Liver (tissue), 9 donors: ENCODE measurements around the gene DUSP9. TPM values are rescaled to one million over a fixed set of nuclear protein-coding genes. Genes with fewer than 3 reads are reported as not detected.

Experiments used
- DNase-seq: peaks from one replicate; pipeline ENCODE4 v3.0.0-alpha.2; 2017; ENCODE audit warnings: low spot score
- H3K27ac ChIP-seq, 2 donors: one replicate each; pipeline ENCODE4 v1.7.0; 2013; ENCODE audit warnings: inconsistent platforms in 2 of 2, low read length in 2 of 2, control low read depth in 1 of 2, low read depth in 1 of 2, mild to moderate bottlenecking in 1 of 2
- H3K27me3 ChIP-seq, 4 donors: one replicate each; pipeline versions ENCODE4 v1.6.1 to v1.7.0; 2013; ENCODE audit warnings: low read length in 3 of 4, inconsistent platforms in 1 of 4, mild to moderate bottlenecking in 1 of 4, moderate library complexity in 1 of 4; ENCODE audit not compliant: control insufficient read depth in 4 of 4, insufficient read depth in 4 of 4
- H3K36me3 ChIP-seq, 4 donors: one replicate each; pipeline versions ENCODE4 v1.6.1 to v1.7.0; 2013; ENCODE audit warnings: low read length in 3 of 4, mild to moderate bottlenecking in 3 of 4, low read depth in 1 of 4, moderate library complexity in 1 of 4; ENCODE audit not compliant: control insufficient read depth in 4 of 4, insufficient read depth in 3 of 4
- H3K4me1 ChIP-seq, 4 donors: one replicate each; pipeline versions ENCODE4 v1.6.1 to v1.7.0; 2013; ENCODE audit warnings: low read length in 3 of 4, mild to moderate bottlenecking in 3 of 4, moderate library complexity in 1 of 4; ENCODE audit not compliant: control insufficient read depth in 4 of 4, insufficient read depth in 4 of 4
- H3K4me3 ChIP-seq, 3 donors: one replicate each; pipeline versions ENCODE4 v1.6.1 to v1.7.0; 2013; ENCODE audit warnings: low read length in 3 of 3, control low read depth in 1 of 3, low read depth in 1 of 3, mild to moderate bottlenecking in 1 of 3
- H3K9ac ChIP-seq, 2 donors: one replicate each; pipeline ENCODE4 v1.7.0; 2013; ENCODE audit warnings: low read length in 2 of 2, mild to moderate bottlenecking in 2 of 2, moderate library complexity in 2 of 2, control low read depth in 1 of 2, low read depth in 1 of 2
- H3K9me3 ChIP-seq, 4 donors: one replicate each; pipeline versions ENCODE4 v1.6.1 to v1.7.0; 2013; ENCODE audit warnings: low read length in 3 of 4; ENCODE audit not compliant: control insufficient read depth in 4 of 4
- EGR1 ChIP-seq, 2 donors: IDR thresholded peaks; 2 replicates each; pipeline ENCODE4 v1.6.1; 2016 to 2018; ENCODE audit warnings: antibody characterized with exemption in 2 of 2, low read depth in 2 of 2
- FOXA1 ChIP-seq: IDR thresholded peaks from 2 replicates; pipeline ENCODE4 v1.6.1; 2016; ENCODE audit warnings: antibody characterized with exemption
- FOXA2 ChIP-seq: IDR thresholded peaks from 2 replicates; pipeline ENCODE4 v1.6.1; 2016; ENCODE audit warnings: antibody characterized with exemption
- GABPA ChIP-seq, 2 donors: IDR thresholded peaks in 1 of 2; conservative IDR thresholded peaks in 1 of 2; 2 replicates each; pipeline ENCODE4 v1.6.1; 2016; ENCODE audit warnings: antibody characterized with exemption in 2 of 2, mild to moderate bottlenecking in 1 of 2, moderate library complexity in 1 of 2
- HNF4A ChIP-seq, 2 donors: conservative IDR thresholded peaks; 2 replicates each; pipeline ENCODE4 v1.6.1; 2016; ENCODE audit warnings: antibody characterized with exemption in 2 of 2, mild to moderate bottlenecking in 2 of 2
- HNF4G ChIP-seq: IDR thresholded peaks from 2 replicates; pipeline ENCODE4 v1.6.1; 2016; ENCODE audit warnings: antibody characterized with exemption
- JUND ChIP-seq, 2 donors: IDR thresholded peaks; 2 replicates each; pipeline ENCODE4 v1.6.1; 2016; ENCODE audit warnings: antibody characterized with exemption in 2 of 2
- NR2F2 ChIP-seq: IDR thresholded peaks from 2 replicates; pipeline ENCODE4 v1.6.1; 2016; ENCODE audit warnings: antibody characterized with exemption
- RAD21 ChIP-seq, 2 donors: IDR thresholded peaks; 2 replicates each; pipeline ENCODE4 v1.6.1; 2016; ENCODE audit warnings: antibody characterized with exemption in 2 of 2, mild to moderate bottlenecking in 2 of 2
- RXRA ChIP-seq, 2 donors: IDR thresholded peaks; 2 replicates each; pipeline ENCODE4 v1.6.1; 2017 to 2018; ENCODE audit warnings: antibody characterized with exemption in 2 of 2, mild to moderate bottlenecking in 1 of 2
- SP1 ChIP-seq: IDR thresholded peaks from 2 replicates; pipeline ENCODE4 v1.6.1; 2018; ENCODE audit warnings: antibody characterized with exemption, mild to moderate bottlenecking
- TAF1 ChIP-seq: conservative IDR thresholded peaks from 2 replicates; pipeline ENCODE4 v1.6.1; 2016; ENCODE audit warnings: antibody characterized with exemption, mild to moderate bottlenecking
- YY1 ChIP-seq: IDR thresholded peaks from 2 replicates; pipeline ENCODE4 v1.6.1; 2016; ENCODE audit warnings: antibody characterized with exemption, mild to moderate bottlenecking
- WGBS: extraction: QIAGEN DNeasy Blood & Tissue Kit; methylation state at CpG from one replicate; pipeline ENCODE4 v1.1.7; 2013; 5-methylcytosine and 5-hydroxymethylcytosine counted together
- polyA plus RNA-seq, 2 donors: library from polyadenylated mRNA; stranded (reverse) in 1 of 2; unstranded in 1 of 2; fragments of 200-250 nt in 1 of 2; fragments of >200 nt in 1 of 2; fragmentation: Nextera tagmentation in 1 of 2; extraction: Ambion mirVana in 1 of 2; gene quantifications; one replicate each; pipeline versions ENCODE4 v1.2.1 to v1.2.3, GENCODE V29; 2013 to 2015
- total RNA-seq, 2 donors: library from RNA; depleted of rRNA; stranded (reverse); fragments of >200 nt; gene quantifications; one replicate each; pipeline ENCODE4 v1.2.3, GENCODE V29; 2014
- TF ChIP-seq, protein P1 (sequence below): IDR thresholded peaks from 2 replicates; pipeline ENCODE4 v1.6.1; 2016; ENCODE audit warnings: antibody characterized with exemption, mild to moderate bottlenecking
- TF ChIP-seq, protein P2 (sequence below): IDR thresholded peaks from 2 replicates; pipeline ENCODE4 v1.6.1; 2016; ENCODE audit warnings: antibody characterized with exemption
- TF ChIP-seq, protein P3 (sequence below): IDR thresholded peaks from 2 replicates; pipeline ENCODE4 v1.6.1; 2016; ENCODE audit warnings: antibody characterized with exemption
- TF ChIP-seq, protein P4 (sequence below): fragments of 150-350 bp; IDR thresholded peaks from 2 replicates; pipeline ENCODE4 v1.5.1; 2017; ENCODE audit warnings: improper control_type of control experiment, low read depth, low read length; ENCODE audit not compliant: missing input control
- TF ChIP-seq, protein P5 (sequence below): IDR thresholded peaks from 2 replicates; pipeline ENCODE4 v1.6.1; 2016; ENCODE audit warnings: antibody characterized with exemption
- donor health status: healthy.
- donor health status: healthy.
- donor health status: healthy.
- donor health status: healthy.
- donor health status: healthy.

The DUSP9 gene
- total and polyA plus RNA-seq, 4 donors, result 0.42 to 164 (median 1.4) TPM

DNA sequence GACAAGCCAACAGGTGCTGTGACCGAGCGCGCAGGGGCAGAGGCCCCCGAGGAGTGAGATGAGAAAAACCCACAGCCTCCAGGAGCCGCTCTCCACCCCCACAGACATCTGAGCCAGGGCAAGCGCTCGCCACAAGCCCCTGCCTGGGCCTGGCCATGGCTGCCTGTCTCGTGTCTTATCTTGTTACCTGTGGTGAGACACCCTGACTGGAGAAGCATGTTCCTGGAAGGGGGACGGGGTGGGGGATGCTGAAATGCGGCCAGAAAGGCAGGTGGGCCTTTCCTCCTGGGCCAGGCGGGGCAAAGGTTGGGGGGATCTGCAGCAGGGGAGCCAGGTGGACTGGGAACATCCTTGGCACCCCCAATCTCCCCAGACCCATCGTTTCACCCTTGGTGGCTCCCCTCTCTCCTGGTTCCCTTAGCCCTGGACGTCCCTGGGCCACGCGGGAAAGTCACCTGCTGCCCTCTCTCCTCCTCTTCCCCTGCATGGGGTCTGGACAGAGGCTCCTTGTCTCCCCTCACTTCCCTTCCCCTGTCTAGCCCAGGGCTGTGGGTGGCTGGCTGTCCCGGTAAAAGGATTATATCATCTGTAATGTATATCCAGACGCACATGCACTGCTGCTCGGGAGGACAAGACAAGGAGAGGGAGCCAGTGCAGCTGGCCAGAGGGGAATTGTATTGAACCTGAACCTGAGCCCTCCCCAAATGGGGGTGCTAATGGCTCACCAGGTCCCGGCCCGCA is 8.4 kb upstream of the DUSP9 start (continued):
- TF ChIP-seq, protein P1, sequence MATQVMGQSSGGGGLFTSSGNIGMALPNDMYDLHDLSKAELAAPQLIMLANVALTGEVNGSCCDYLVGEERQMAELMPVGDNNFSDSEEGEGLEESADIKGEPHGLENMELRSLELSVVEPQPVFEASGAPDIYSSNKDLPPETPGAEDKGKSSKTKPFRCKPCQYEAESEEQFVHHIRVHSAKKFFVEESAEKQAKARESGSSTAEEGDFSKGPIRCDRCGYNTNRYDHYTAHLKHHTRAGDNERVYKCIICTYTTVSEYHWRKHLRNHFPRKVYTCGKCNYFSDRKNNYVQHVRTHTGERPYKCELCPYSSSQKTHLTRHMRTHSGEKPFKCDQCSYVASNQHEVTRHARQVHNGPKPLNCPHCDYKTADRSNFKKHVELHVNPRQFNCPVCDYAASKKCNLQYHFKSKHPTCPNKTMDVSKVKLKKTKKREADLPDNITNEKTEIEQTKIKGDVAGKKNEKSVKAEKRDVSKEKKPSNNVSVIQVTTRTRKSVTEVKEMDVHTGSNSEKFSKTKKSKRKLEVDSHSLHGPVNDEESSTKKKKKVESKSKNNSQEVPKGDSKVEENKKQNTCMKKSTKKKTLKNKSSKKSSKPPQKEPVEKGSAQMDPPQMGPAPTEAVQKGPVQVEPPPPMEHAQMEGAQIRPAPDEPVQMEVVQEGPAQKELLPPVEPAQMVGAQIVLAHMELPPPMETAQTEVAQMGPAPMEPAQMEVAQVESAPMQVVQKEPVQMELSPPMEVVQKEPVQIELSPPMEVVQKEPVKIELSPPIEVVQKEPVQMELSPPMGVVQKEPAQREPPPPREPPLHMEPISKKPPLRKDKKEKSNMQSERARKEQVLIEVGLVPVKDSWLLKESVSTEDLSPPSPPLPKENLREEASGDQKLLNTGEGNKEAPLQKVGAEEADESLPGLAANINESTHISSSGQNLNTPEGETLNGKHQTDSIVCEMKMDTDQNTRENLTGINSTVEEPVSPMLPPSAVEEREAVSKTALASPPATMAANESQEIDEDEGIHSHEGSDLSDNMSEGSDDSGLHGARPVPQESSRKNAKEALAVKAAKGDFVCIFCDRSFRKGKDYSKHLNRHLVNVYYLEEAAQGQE, result no peak
- TF ChIP-seq NR2F2 (no peak), FOXA1 (no peak)

DNA sequence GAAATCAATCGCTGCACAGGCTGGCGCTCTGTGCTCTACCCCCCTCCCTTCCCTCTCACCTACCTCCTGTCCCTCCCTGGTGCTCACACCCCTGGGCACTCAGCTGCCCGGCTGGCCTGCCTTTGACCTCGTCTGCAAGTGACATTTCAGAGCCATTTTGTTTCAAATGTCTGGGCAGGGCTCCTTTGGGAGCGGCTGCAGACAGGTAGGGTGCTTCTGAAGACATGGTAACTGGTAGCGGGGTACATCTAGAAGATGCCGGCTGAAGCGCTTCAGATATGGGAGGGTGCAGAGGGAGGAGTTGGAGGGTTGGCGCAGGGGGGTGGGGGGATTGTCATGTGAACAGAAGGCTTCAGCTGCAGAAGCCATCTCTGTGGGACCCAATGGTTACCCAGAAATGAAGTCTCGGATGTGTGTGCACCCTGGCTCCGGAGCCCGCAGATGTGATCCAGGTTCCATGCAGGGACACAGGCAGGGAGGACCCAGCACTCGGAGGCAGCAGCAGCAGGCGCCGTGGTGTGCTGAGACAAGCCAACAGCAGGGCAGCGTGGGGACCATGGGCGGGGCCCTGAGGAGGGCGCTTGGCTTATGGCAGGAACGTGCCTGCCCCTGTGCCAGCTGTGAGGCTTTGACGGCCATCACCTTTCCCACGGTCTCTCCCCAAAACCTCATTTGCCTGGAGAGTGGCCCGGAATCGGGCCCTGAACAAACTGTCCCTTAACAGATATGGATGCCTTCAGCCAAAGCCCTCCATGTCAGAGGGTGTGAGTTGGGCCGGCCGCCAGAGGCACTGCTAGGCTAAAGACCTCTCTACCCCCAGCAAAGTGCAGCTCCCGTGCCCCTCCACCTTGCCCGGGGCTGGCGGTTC is 7.6 kb upstream of the DUSP9 start:
- no peak overlapping the region for H3K9ac ChIP-seq
- H3K36me3 ChIP-seq, result no peaks in the 10 kb centered on the region
- peaks cover 0 to 3% (median under 1%) of the 10 kb centered on the region in 4 donors for H3K27me3 ChIP-seq
- no peak for TF ChIP-seq GABPA (IDR thresholded peaks at IDR 0.05 in 1 of 2, conservative IDR thresholded peaks at IDR 0.05 in 1 of 2)
- TF ChIP-seq, protein P2, sequence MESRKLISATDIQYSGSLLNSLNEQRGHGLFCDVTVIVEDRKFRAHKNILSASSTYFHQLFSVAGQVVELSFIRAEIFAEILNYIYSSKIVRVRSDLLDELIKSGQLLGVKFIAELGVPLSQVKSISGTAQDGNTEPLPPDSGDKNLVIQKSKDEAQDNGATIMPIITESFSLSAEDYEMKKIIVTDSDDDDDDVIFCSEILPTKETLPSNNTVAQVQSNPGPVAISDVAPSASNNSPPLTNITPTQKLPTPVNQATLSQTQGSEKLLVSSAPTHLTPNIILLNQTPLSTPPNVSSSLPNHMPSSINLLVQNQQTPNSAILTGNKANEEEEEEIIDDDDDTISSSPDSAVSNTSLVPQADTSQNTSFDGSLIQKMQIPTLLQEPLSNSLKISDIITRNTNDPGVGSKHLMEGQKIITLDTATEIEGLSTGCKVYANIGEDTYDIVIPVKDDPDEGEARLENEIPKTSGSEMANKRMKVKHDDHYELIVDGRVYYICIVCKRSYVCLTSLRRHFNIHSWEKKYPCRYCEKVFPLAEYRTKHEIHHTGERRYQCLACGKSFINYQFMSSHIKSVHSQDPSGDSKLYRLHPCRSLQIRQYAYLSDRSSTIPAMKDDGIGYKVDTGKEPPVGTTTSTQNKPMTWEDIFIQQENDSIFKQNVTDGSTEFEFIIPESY, result no peak
- no peak for TF ChIP-seq FOXA1
- TF ChIP-seq TAF1, result no peak
- TF ChIP-seq SP1, result no peak
- no peak for TF ChIP-seq FOXA2
- TF ChIP-seq, protein P1, result no peak
- no peak for TF ChIP-seq YY1
- no peak for TF ChIP-seq NR2F2
- TF ChIP-seq, protein P3, sequence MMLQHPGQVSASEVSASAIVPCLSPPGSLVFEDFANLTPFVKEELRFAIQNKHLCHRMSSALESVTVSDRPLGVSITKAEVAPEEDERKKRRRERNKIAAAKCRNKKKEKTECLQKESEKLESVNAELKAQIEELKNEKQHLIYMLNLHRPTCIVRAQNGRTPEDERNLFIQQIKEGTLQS, result no peak
- TF ChIP-seq, protein P4, sequence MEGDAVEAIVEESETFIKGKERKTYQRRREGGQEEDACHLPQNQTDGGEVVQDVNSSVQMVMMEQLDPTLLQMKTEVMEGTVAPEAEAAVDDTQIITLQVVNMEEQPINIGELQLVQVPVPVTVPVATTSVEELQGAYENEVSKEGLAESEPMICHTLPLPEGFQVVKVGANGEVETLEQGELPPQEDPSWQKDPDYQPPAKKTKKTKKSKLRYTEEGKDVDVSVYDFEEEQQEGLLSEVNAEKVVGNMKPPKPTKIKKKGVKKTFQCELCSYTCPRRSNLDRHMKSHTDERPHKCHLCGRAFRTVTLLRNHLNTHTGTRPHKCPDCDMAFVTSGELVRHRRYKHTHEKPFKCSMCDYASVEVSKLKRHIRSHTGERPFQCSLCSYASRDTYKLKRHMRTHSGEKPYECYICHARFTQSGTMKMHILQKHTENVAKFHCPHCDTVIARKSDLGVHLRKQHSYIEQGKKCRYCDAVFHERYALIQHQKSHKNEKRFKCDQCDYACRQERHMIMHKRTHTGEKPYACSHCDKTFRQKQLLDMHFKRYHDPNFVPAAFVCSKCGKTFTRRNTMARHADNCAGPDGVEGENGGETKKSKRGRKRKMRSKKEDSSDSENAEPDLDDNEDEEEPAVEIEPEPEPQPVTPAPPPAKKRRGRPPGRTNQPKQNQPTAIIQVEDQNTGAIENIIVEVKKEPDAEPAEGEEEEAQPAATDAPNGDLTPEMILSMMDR, result no peak
- no peak for TF ChIP-seq EGR1 (IDR thresholded peaks at IDR 0.05; ENCODE audit: low read depth in 2 of 2)
- TF ChIP-seq RAD21 (IDR thresholded peaks at IDR 0.05), result no peak
- TF ChIP-seq, protein P5, sequence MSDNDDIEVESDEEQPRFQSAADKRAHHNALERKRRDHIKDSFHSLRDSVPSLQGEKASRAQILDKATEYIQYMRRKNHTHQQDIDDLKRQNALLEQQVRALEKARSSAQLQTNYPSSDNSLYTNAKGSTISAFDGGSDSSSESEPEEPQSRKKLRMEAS, result no peak
- TF ChIP-seq HNF4G, result no peak
- TF ChIP-seq RXRA (IDR thresholded peaks at IDR 0.05), result no peak
- no peak for TF ChIP-seq HNF4A (conservative IDR thresholded peaks at IDR 0.05)
- no peak for TF ChIP-seq JUND (IDR thresholded peaks at IDR 0.05)
- WGBS, result 76% methylated on average over 28 of the region's 28 CpGs
- peaks cover 3 to 16% (median 6%) of the 10 kb centered on the region in 4 donors for H3K4me1 ChIP-seq
- DNase-seq, result no peak
- H3K9me3 ChIP-seq, result no peaks in the 10 kb centered on the region
- H3K4me3 ChIP-seq, result no peak overlapping the region
- no peak overlapping the region for H3K27ac ChIP-seq
